Hair follicular keratinocyte (primary cell): ENCODE results near the gene INTS11. TPM values are rescaled to one million over a fixed set of nuclear protein-coding genes. Genes with fewer than 3 reads are reported as not detected.

Experiments used
- total RNA-seq: library from RNA; depleted of rRNA; stranded (reverse); fragments of >200 nt; gene quantifications from 2 replicates; pipeline ENCODE4 v1.2.3, GENCODE V29; 2015

INTS11 gene
- total RNA-seq = 78.0 and 80.0 TPM in 2 replicates

GRCh38 chr1:1324524-1325287 is at the start of gene INTS11, which contains the start of gene CPTP:
INTS11 (minus strand) TSS chr1:1324660; CDS start chr1:1324608, 52 bp downstream.
CPTP (plus strand) TSS chr1:1324802; CDS start chr1:1326911, 2,109 bp downstream.

GRCh38 chr1:1358433-1359271 is 34.2 kb upstream of the INTS11 start, which contains the start of gene MXRA8:
MXRA8 (minus strand) TSS chr1:1358555; CDS start chr1:1358504, 51 bp downstream.

GRCh38 chr1:1349256-1350012 is 25.0 kb upstream of the INTS11 start, which contains the start of gene DVL1:
DVL1 (minus strand) TSS chr1:1349418; CDS start chr1:1349065, 353 bp downstream.

GRCh38 chr1:1331068-1331965 is 6.9 kb upstream of the INTS11 start, which contains the start of gene TAS1R3:
TAS1R3 (plus strand) TSS chr1:1331280; CDS start chr1:1331346, 66 bp downstream.

GRCh38 chr1:1307923-1308755 is 16.3 kb downstream of the INTS11 start, which contains the start of the genes ACAP3 and PUSL1:
ACAP3 (minus strand) TSS chr1:1307930; CDS start chr1:1307815, 115 bp downstream.
PUSL1 (plus strand) TSS chr1:1308597; CDS start chr1:1308644, 47 bp downstream.

GRCh38 chr1:1273512-1274298 is 50.8 kb downstream of the INTS11 start, which contains the start of gene UBE2J2:
UBE2J2 (minus strand) TSS chr1:1273854; CDS start chr1:1267992, 5,862 bp downstream.

Other genes starting within 250 kb of the INTS11 start
- 19.8 and 25.9 TPM in 2 replicates for gene C1orf159, start 208.6 kb downstream of the INTS11 start, total RNA-seq
- gene TTLL10, start 150.8 kb downstream of the INTS11 start, total RNA-seq = not detected in 2 replicates
- not detected in 2 replicates for gene TNFRSF18, start 118.1 kb downstream of the INTS11 start, total RNA-seq
- gene TNFRSF4, start 110.5 kb downstream of the INTS11 start, total RNA-seq = not detected in 2 replicates
- 146 and 147 TPM in 2 replicates for gene SDF4, start 92.7 kb downstream of the INTS11 start, total RNA-seq
- gene B3GALT6, start 92.4 kb downstream of the INTS11 start, total RNA-seq = 20.5 and 27.3 TPM in 2 replicates
- gene C1QTNF12, start 77.9 kb downstream of the INTS11 start, total RNA-seq = 1.5 TPM in 1 of 2 replicates, not detected in the other
- gene UBE2J2, start 50.8 kb downstream of the INTS11 start, total RNA-seq = 28.3 and 55.2 TPM in 2 replicates
- gene SCNN1D, start 44.2 kb downstream of the INTS11 start, total RNA-seq = 0.08 and 0.16 TPM in 2 replicates
- 17.6 and 25.7 TPM in 2 replicates for gene ACAP3, start 16.7 kb downstream of the INTS11 start, total RNA-seq
- 41.2 and 61.1 TPM in 2 replicates for gene PUSL1, start 16.1 kb downstream of the INTS11 start, total RNA-seq
- gene CPTP, start 142 bp upstream of the INTS11 start, total RNA-seq = 29.1 and 32.2 TPM in 2 replicates
- under 0.01 TPM in 1 of 2 replicates, not detected in the other for gene TAS1R3, start 6.6 kb upstream of the INTS11 start, total RNA-seq
- 109 and 156 TPM in 2 replicates for gene DVL1, start 24.8 kb upstream of the INTS11 start, total RNA-seq
- gene MXRA8, start 33.9 kb upstream of the INTS11 start, total RNA-seq = 0.39 and 2.0 TPM in 2 replicates
- 170 and 228 TPM in 2 replicates for gene AURKAIP1, start 50.5 kb upstream of the INTS11 start, total RNA-seq
- gene CCNL2, start 74.7 kb upstream of the INTS11 start, total RNA-seq = 39.0 and 54.7 TPM in 2 replicates
- 106 and 211 TPM in 2 replicates for gene MRPL20, start 82.6 kb upstream of the INTS11 start, total RNA-seq
- gene ANKRD65, start 96.6 kb upstream of the INTS11 start, total RNA-seq = 4.9 and 5.8 TPM in 2 replicates
- 7.6 and 12.5 TPM in 2 replicates for gene VWA1, start 111.0 kb upstream of the INTS11 start, total RNA-seq
- gene ATAD3C, start 125.0 kb upstream of the INTS11 start, total RNA-seq = not detected in 2 replicates
- 15.9 and 49.1 TPM in 2 replicates for gene ATAD3B, start 147.1 kb upstream of the INTS11 start, total RNA-seq
- gene ATAD3A, start 187.5 kb upstream of the INTS11 start, total RNA-seq = 40.2 and 78.4 TPM in 2 replicates
- gene TMEM240, start 216.0 kb upstream of the INTS11 start, total RNA-seq = not detected in 2 replicates